Spleen (tissue), 7 donors: ENCODE data around the gene AGTR2.

Experiments used
- POLR2A ChIP-seq, 3 donors: fragments of 450-650 bp; IDR thresholded peaks; one replicate each; pipeline ENCODE4 v1.5.1; 2017; ENCODE audit warnings: antibody characterized with exemption in 3 of 3, mild to moderate bottlenecking in 1 of 3
- POLR2AphosphoS5 ChIP-seq, 3 donors: sonication (generic); formaldehyde crosslinking; IDR thresholded peaks; one replicate each; pipeline ENCODE4 v1.5.1; 2017; ENCODE audit warnings: antibody characterized with exemption in 3 of 3
- TF ChIP-seq, protein P1 (sequence below), 11 experiments: fragments of 200-600 bp in 7 of 11; fragments of 450-650 bp in 4 of 11; sonication (generic) in 4 of 11; IDR thresholded peaks in 8 of 11; conservative IDR thresholded peaks in 3 of 11; 1 replicate in 7 of 11; 2 replicates in 4 of 11; pipeline versions ENCODE4 v1.4.0 to v1.8.0; 2016 to 2021; ENCODE audit warnings: antibody characterized with exemption in 11 of 11, inconsistent platforms in 4 of 11, mild to moderate bottlenecking in 1 of 11
- donor health status: DM: no; HTN: no; CAD: no; lungs with moderate emphysema.
- donor health status: DM: no; HTN: no; CAD: no.
- donor health status: DM: no; HTN: no; CAD: no.

DNA sequence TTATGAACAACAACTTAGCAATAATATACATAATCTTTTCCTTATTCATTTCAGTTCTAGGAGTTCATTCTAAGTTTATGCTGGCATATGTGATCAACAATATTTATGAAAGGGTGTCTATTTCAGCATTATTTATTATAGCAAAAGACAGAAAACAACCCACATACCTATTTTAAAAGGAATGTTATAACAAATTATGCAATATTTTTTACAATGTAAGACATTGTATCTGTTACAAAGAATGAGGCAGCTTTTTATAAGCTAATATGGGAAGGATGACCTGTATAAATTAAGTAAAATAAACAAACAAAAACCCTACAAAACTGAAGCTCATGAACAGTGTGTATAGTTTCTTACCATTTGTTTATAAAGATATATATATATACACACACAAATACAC is 42.7 kb downstream of the AGTR2 start:
- TF ChIP-seq, protein P1, sequence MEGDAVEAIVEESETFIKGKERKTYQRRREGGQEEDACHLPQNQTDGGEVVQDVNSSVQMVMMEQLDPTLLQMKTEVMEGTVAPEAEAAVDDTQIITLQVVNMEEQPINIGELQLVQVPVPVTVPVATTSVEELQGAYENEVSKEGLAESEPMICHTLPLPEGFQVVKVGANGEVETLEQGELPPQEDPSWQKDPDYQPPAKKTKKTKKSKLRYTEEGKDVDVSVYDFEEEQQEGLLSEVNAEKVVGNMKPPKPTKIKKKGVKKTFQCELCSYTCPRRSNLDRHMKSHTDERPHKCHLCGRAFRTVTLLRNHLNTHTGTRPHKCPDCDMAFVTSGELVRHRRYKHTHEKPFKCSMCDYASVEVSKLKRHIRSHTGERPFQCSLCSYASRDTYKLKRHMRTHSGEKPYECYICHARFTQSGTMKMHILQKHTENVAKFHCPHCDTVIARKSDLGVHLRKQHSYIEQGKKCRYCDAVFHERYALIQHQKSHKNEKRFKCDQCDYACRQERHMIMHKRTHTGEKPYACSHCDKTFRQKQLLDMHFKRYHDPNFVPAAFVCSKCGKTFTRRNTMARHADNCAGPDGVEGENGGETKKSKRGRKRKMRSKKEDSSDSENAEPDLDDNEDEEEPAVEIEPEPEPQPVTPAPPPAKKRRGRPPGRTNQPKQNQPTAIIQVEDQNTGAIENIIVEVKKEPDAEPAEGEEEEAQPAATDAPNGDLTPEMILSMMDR (IDR thresholded peaks at IDR 0.05 in 8 of 11, conservative IDR thresholded peaks at IDR 0.05 in 3 of 11): no peak
- TF ChIP-seq POLR2A (IDR thresholded peaks at IDR 0.05): no peak
- no peak for TF ChIP-seq POLR2AphosphoS5 (IDR thresholded peaks at IDR 0.05)
